ENCODE measurements around the gene KHDC4. TPM values are rescaled to one million over a fixed set of nuclear protein-coding genes. Genes with fewer than 3 reads are reported as not detected.
"Not testable (repeated sequence)": the region's sequence is repeated elsewhere in the genome, so short reads cannot be mapped to it uniquely, and the experiment has no call there.

The KHDC4 gene
- total RNA-seq, 1 donor from 2014 or later = 32.3 TPM

GRCh38 chr1:155898888-155899287, 35.3 kb downstream of the KHDC4 start:
- Mint-ChIP-seq H3K4me3 (ENCODE audit: unreplicated experiment) (no peak overlapping the region), H3K27ac (ENCODE audit: unreplicated experiment) (no peak overlapping the region), H3K9me3 (ENCODE audit: low read depth) (no peaks in the 10 kb centered on the region), H3K36me3 (ENCODE audit: low read depth) (peaks cover 27% of the 10 kb centered on the region), H3K27me3 (ENCODE audit: low read depth) (no peaks in the 10 kb centered on the region), H3K4me1 (ENCODE audit: low read depth) (peaks cover 2% of the 10 kb centered on the region)
- TF ChIP-seq CTCF (IDR thresholded peaks at IDR 0.05) = no peak
- no peak for DNase-seq (ENCODE audit: low spot score)

- Mint-ChIP-seq H3K4me1 (ENCODE audit: low read depth) (peaks cover 14% of the 10 kb centered on the region), H3K9me3 (ENCODE audit: low read depth) (no peaks in the 10 kb centered on the region), H3K36me3 (ENCODE audit: low read depth) (peaks cover 25% of the 10 kb centered on the region), H3K27me3 (ENCODE audit: low read depth) (no peaks in the 10 kb centered on the region), H3K27ac (ENCODE audit: unreplicated experiment) (peak overlapping the region; percentile 32), H3K4me3 (ENCODE audit: unreplicated experiment) (no peak overlapping the region)
- no peak for TF ChIP-seq CTCF (IDR thresholded peaks at IDR 0.05)
- no peak for DNase-seq (ENCODE audit: low spot score)
Measured at GRCh38 chr1:155897746-155898145, 36.5 kb downstream of the KHDC4 start.

- not testable (repeated sequence) for H3K4me3 Mint-ChIP-seq (ENCODE audit: unreplicated experiment); H3K27me3 Mint-ChIP-seq (ENCODE audit: low read depth); H3K9me3 Mint-ChIP-seq (ENCODE audit: low read depth); H3K27ac Mint-ChIP-seq (ENCODE audit: unreplicated experiment); DNase-seq (ENCODE audit: low spot score)
- peaks cover 22% of the 10 kb centered on the region for H3K36me3 Mint-ChIP-seq (ENCODE audit: low read depth)
- peaks cover 19% of the 10 kb centered on the region for H3K4me1 Mint-ChIP-seq (ENCODE audit: low read depth)
Measured at GRCh38 chr1:155896476-155896875, 37.7 kb downstream of the KHDC4 start.

- H3K4me3 Mint-ChIP-seq (ENCODE audit: unreplicated experiment); H3K27ac Mint-ChIP-seq (ENCODE audit: unreplicated experiment); DNase-seq (ENCODE audit: low spot score); H3K9me3 Mint-ChIP-seq (ENCODE audit: low read depth); H3K27me3 Mint-ChIP-seq (ENCODE audit: low read depth): not testable (repeated sequence)
- Mint-ChIP-seq H3K36me3 (ENCODE audit: low read depth) (peaks cover 21% of the 10 kb centered on the region), H3K4me1 (ENCODE audit: low read depth) (peaks cover 19% of the 10 kb centered on the region)
Measured at GRCh38 chr1:155895617-155896016, 38.6 kb downstream of the KHDC4 start.

- Mint-ChIP-seq H3K9me3 (ENCODE audit: low read depth) (no peaks in the 10 kb centered on the region), H3K27me3 (ENCODE audit: low read depth) (no peaks in the 10 kb centered on the region), H3K27ac (ENCODE audit: unreplicated experiment) (peak overlapping the region; percentile 93), H3K36me3 (ENCODE audit: low read depth) (peaks cover 7% of the 10 kb centered on the region), H3K4me1 (ENCODE audit: low read depth) (peaks cover 33% of the 10 kb centered on the region), H3K4me3 (ENCODE audit: unreplicated experiment) (peak overlapping the region; percentile 29)
- no peak for DNase-seq (ENCODE audit: low spot score)
- TF ChIP-seq CTCF (IDR thresholded peaks at IDR 0.05) = no peak
Measured at GRCh38 chr1:155893389-155894142, 40.6 kb downstream of the KHDC4 start.

- Mint-ChIP-seq H3K4me1 (ENCODE audit: low read depth) (peaks cover 40% of the 10 kb centered on the region), H3K27ac (ENCODE audit: unreplicated experiment) (peak overlapping the region; percentile 93), H3K9me3 (ENCODE audit: low read depth) (no peaks in the 10 kb centered on the region), H3K4me3 (ENCODE audit: unreplicated experiment) (peak overlapping the region; percentile 29), H3K27me3 (ENCODE audit: low read depth) (no peaks in the 10 kb centered on the region), H3K36me3 (ENCODE audit: low read depth) (peaks cover 5% of the 10 kb centered on the region)
- no peak for DNase-seq (ENCODE audit: low spot score)
- TF ChIP-seq CTCF (IDR thresholded peaks at IDR 0.05) = no peak
Measured at GRCh38 chr1:155892796-155893195, 41.4 kb downstream of the KHDC4 start.
